PFSK-1 (cell line): ENCODE measurements around the gene GJA5.

Experiments used
- POLR2AphosphoS5 ChIP-seq: IDR thresholded peaks from 2 replicates; pipeline ENCODE4 v1.6.1; 2012; ENCODE audit warnings: low read depth, mild to moderate bottlenecking, control low read depth, low read length, moderate library complexity
- SIN3A ChIP-seq: IDR thresholded peaks from 2 replicates; pipeline ENCODE4 v1.6.1; 2012; ENCODE audit warnings: mild to moderate bottlenecking, low read length, moderate library complexity, borderline replicate concordance; ENCODE audit not compliant: insufficient read depth
- TAF1 ChIP-seq: IDR thresholded peaks from 2 replicates; pipeline ENCODE4 v1.6.1; 2012; ENCODE audit warnings: low read length, control low read depth, borderline replicate concordance; ENCODE audit not compliant: insufficient read depth
- TF ChIP-seq, protein P1 (sequence below), 2 experiments: IDR thresholded peaks; 2 replicates each; pipeline versions ENCODE4 v1.6.1 to v1.8.0; 2011 to 2012; ENCODE audit warnings: low read depth in 2 of 2, low read length in 2 of 2, control low read depth in 1 of 2, inconsistent platforms in 1 of 2, mild to moderate bottlenecking in 1 of 2, moderate library complexity in 1 of 2; ENCODE audit not compliant: insufficient read depth in 1 of 2

DNA sequence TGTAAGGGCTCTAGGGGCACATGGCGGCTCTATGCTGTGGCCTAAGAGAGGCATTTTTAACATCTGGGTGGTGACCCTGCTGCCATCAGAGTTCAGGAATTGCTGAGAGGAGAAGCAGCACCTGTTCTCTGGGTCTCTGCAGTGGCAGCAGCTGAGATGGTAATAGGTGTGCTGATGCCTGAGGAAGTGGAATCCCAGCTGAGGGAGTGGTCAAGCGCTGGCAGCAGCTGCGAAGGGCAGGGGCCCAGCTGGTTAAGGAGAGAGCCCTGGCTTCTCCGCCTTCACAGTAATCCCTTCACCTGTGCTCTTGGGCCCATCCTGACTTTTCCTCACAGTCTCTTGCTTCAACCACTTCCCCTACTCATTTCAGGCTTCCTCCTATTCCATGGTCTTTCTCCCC lies 39.8 kb downstream of the GJA5 start:
- no peak for TF ChIP-seq SIN3A
- TF ChIP-seq POLR2AphosphoS5 = no peak
- TF ChIP-seq, protein P1, sequence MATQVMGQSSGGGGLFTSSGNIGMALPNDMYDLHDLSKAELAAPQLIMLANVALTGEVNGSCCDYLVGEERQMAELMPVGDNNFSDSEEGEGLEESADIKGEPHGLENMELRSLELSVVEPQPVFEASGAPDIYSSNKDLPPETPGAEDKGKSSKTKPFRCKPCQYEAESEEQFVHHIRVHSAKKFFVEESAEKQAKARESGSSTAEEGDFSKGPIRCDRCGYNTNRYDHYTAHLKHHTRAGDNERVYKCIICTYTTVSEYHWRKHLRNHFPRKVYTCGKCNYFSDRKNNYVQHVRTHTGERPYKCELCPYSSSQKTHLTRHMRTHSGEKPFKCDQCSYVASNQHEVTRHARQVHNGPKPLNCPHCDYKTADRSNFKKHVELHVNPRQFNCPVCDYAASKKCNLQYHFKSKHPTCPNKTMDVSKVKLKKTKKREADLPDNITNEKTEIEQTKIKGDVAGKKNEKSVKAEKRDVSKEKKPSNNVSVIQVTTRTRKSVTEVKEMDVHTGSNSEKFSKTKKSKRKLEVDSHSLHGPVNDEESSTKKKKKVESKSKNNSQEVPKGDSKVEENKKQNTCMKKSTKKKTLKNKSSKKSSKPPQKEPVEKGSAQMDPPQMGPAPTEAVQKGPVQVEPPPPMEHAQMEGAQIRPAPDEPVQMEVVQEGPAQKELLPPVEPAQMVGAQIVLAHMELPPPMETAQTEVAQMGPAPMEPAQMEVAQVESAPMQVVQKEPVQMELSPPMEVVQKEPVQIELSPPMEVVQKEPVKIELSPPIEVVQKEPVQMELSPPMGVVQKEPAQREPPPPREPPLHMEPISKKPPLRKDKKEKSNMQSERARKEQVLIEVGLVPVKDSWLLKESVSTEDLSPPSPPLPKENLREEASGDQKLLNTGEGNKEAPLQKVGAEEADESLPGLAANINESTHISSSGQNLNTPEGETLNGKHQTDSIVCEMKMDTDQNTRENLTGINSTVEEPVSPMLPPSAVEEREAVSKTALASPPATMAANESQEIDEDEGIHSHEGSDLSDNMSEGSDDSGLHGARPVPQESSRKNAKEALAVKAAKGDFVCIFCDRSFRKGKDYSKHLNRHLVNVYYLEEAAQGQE (IDR thresholded peaks at IDR 0.05; ENCODE audit: insufficient read depth in 1 of 2, low read depth in 2 of 2, low read length in 2 of 2) = no peak
- TF ChIP-seq TAF1 = no peak
